ENCODE data around the gene CCDC88C. TPM values are rescaled to one million over a fixed set of nuclear protein-coding genes. Genes with fewer than 3 reads are reported as not detected.

Gene CCDC88C
- polyA plus RNA-seq, 1 donor from 2014 or later = 30.5 TPM

- no peaks in the 10 kb centered on the region for H3K27me3 Mint-ChIP-seq
- H3K4me1 Mint-ChIP-seq = peaks cover 32 to 49% (median 43%) of the 10 kb centered on the region in 3 donors
- peaks cover 7% of the 10 kb centered on the region for H3K36me3 Mint-ChIP-seq
- peak overlapping the region; percentile 88 to 99 (median 99) for H3K27ac Mint-ChIP-seq
- H3K9me3 Mint-ChIP-seq = no peaks in the 10 kb centered on the region
- peak overlapping the region in 1 of 4 donors; percentile 86 for H3K4me3 Mint-ChIP-seq
Observed at GRCh38 chr14:91326514-91327249, 90.9 kb downstream of the CCDC88C start.

GRCh38 chr14:91324606-91325575 lies 92.7 kb downstream of the CCDC88C start:
- peaks cover 26 to 45% (median 38%) of the 10 kb centered on the region in 3 donors for H3K4me1 Mint-ChIP-seq

GRCh38 chr14:91323671-91324605 lies 93.7 kb downstream of the CCDC88C start:
- Mint-ChIP-seq H3K27me3 (no peaks in the 10 kb centered on the region), H3K9me3 (no peaks in the 10 kb centered on the region), H3K4me3 (peak overlapping the region; percentile 83 to 96 (median 89)), H3K27ac (peak overlapping the region; percentile 99), H3K36me3 (peaks cover 5% of the 10 kb centered on the region), H3K4me1 (peaks cover 26 to 46% (median 38%) of the 10 kb centered on the region in 3 donors)

More at GRCh38 chr14:91324606-91325575, 92.7 kb downstream of the CCDC88C start:
- Mint-ChIP-seq H3K9me3 (no peaks in the 10 kb centered on the region), H3K27ac (peak overlapping the region; percentile 99), H3K4me3 (peak overlapping the region; percentile 24 to 96 (median 58)), H3K36me3 (peaks cover 6% of the 10 kb centered on the region), H3K27me3 (no peaks in the 10 kb centered on the region)

GRCh38 chr14:91323031-91323430 lies 94.6 kb downstream of the CCDC88C start:
- Mint-ChIP-seq H3K27me3 (no peaks in the 10 kb centered on the region), H3K4me1 (peaks cover 27 to 50% (median 41%) of the 10 kb centered on the region in 3 donors), H3K36me3 (peaks cover 5% of the 10 kb centered on the region), H3K27ac (peak overlapping the region; percentile 99), H3K4me3 (peak overlapping the region; percentile 34 to 96 (median 89)), H3K9me3 (no peaks in the 10 kb centered on the region)

GRCh38 chr14:91322623-91323022 lies 95.0 kb downstream of the CCDC88C start:
- H3K27ac Mint-ChIP-seq = peak overlapping the region; percentile 99
- H3K36me3 Mint-ChIP-seq = peaks cover 5% of the 10 kb centered on the region
- peaks cover 31 to 54% (median 43%) of the 10 kb centered on the region in 3 donors for H3K4me1 Mint-ChIP-seq
- no peaks in the 10 kb centered on the region for H3K27me3 Mint-ChIP-seq
- H3K9me3 Mint-ChIP-seq = no peaks in the 10 kb centered on the region
- H3K4me3 Mint-ChIP-seq = peak overlapping the region in 3 of 4 donors; percentile 17 to 96 (median 86)

GRCh38 chr14:91321131-91321530 lies 96.5 kb downstream of the CCDC88C start:
- peak overlapping the region in 1 of 3 donors; percentile 99 for H3K27ac Mint-ChIP-seq
- no peak overlapping the region for H3K4me3 Mint-ChIP-seq
- no peaks in the 10 kb centered on the region for H3K27me3 Mint-ChIP-seq
- H3K36me3 Mint-ChIP-seq = peaks cover 5% of the 10 kb centered on the region
- no peaks in the 10 kb centered on the region for H3K9me3 Mint-ChIP-seq
- H3K4me1 Mint-ChIP-seq = peaks cover 42 to 56% (median 55%) of the 10 kb centered on the region in 3 donors

GRCh38 chr14:91320266-91320665 lies 97.4 kb downstream of the CCDC88C start:
- H3K27ac Mint-ChIP-seq = peak overlapping the region; percentile 9 to 73 (median 27)
- peaks cover 43 to 59% (median 59%) of the 10 kb centered on the region in 3 donors for H3K4me1 Mint-ChIP-seq
- no peak overlapping the region for H3K4me3 Mint-ChIP-seq
- peaks cover 2% of the 10 kb centered on the region for H3K27me3 Mint-ChIP-seq
- peaks cover 12% of the 10 kb centered on the region for H3K36me3 Mint-ChIP-seq
- no peaks in the 10 kb centered on the region for H3K9me3 Mint-ChIP-seq

GRCh38 chr14:91318911-91319310 lies 98.7 kb downstream of the CCDC88C start:
- peaks cover 15% of the 10 kb centered on the region for H3K36me3 Mint-ChIP-seq
- no peak overlapping the region for H3K4me3 Mint-ChIP-seq
- H3K27me3 Mint-ChIP-seq = peaks cover 2% of the 10 kb centered on the region
- peaks cover 35 to 56% (median 53%) of the 10 kb centered on the region in 3 donors for H3K4me1 Mint-ChIP-seq
- H3K27ac Mint-ChIP-seq = peak overlapping the region; percentile 31 to 98 (median 68)
- no peaks in the 10 kb centered on the region for H3K9me3 Mint-ChIP-seq

GRCh38 chr14:91317381-91318308 lies 100.0 kb downstream of the CCDC88C start:
- Mint-ChIP-seq H3K27me3 (peaks cover 2% of the 10 kb centered on the region), H3K4me3 (peak overlapping the region; percentile 39 to 91 (median 78)), H3K9me3 (no peaks in the 10 kb centered on the region), H3K4me1 (peaks cover 28 to 50% (median 47%) of the 10 kb centered on the region in 3 donors), H3K36me3 (peaks cover 11% of the 10 kb centered on the region), H3K27ac (peak overlapping the region; percentile 87 to 99 (median 98))

GRCh38 chr14:91316761-91317160 lies 100.9 kb downstream of the CCDC88C start:
- H3K9me3 Mint-ChIP-seq = no peaks in the 10 kb centered on the region
- peaks cover 2% of the 10 kb centered on the region for H3K27me3 Mint-ChIP-seq
- peaks cover 11% of the 10 kb centered on the region for H3K36me3 Mint-ChIP-seq
- peak overlapping the region in 3 of 4 donors; percentile 75 to 91 (median 80) for H3K4me3 Mint-ChIP-seq
- H3K27ac Mint-ChIP-seq = peak overlapping the region; percentile 87 to 99 (median 98)
- peaks cover 28 to 46% (median 41%) of the 10 kb centered on the region in 3 donors for H3K4me1 Mint-ChIP-seq

- peaks cover 35 to 49% (median 44%) of the 10 kb centered on the region in 3 donors for H3K4me1 Mint-ChIP-seq
- peak overlapping the region; percentile 87 to 99 (median 98) for H3K27ac Mint-ChIP-seq
- peak overlapping the region; percentile 55 to 91 (median 78) for H3K4me3 Mint-ChIP-seq
- H3K27me3 Mint-ChIP-seq = peaks cover 2% of the 10 kb centered on the region
- H3K36me3 Mint-ChIP-seq = peaks cover 16% of the 10 kb centered on the region
- no peaks in the 10 kb centered on the region for H3K9me3 Mint-ChIP-seq
Observed at GRCh38 chr14:91315844-91316267, 101.8 kb downstream of the CCDC88C start.

GRCh38 chr14:91313852-91314251 lies 103.8 kb downstream of the CCDC88C start:
- H3K27ac Mint-ChIP-seq = peak overlapping the region in 2 of 3 donors; percentile 84 to 99
- peaks cover 35 to 55% (median 49%) of the 10 kb centered on the region in 3 donors for H3K4me1 Mint-ChIP-seq
- H3K9me3 Mint-ChIP-seq = no peaks in the 10 kb centered on the region
- H3K27me3 Mint-ChIP-seq = peaks cover 2% of the 10 kb centered on the region
- no peak overlapping the region for H3K4me3 Mint-ChIP-seq
- peaks cover 16% of the 10 kb centered on the region for H3K36me3 Mint-ChIP-seq

All from IgD-negative memory B cell (primary cell).